Fibroblast of skin of left quadriceps (primary cell): ENCODE results near the gene A4GALT.
"Not testable (repeated sequence)": the region's sequence is repeated elsewhere in the genome, so short reads cannot be mapped to it uniquely, and the experiment has no call there.

Source experiments
- DNase-seq, 2 experiments: peaks; one replicate each; pipeline ENCODE4 v3.0.0-alpha.2; 2013; ENCODE audit warnings: low read depth in 2 of 2

Gene A4GALT

DNA sequence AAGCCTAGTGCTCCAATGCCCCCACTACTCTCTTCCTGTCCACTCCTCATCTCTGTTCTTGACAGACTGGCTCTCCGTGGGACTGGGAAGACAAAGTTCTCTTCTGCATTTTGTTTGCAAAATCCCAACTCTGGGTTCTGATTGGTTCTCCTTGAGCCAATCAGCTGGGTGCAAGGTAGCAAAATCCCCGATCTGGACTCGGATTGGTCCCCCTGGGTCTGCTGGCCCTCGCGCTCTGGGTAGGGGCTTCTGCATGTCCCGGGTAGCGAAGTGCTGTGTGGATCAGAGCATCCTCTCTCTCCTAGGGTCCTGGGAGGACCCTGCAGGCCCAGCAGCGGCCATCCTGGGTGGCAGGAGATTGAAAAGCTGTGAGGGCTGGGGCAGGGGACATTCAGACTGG is 22.3 kb upstream of the A4GALT start:
- no peak for DNase-seq

- not testable (repeated sequence) for DNase-seq
Observed at GRCh38 chr22:42740320-42740719, 19.6 kb upstream of the A4GALT start.

DNA sequence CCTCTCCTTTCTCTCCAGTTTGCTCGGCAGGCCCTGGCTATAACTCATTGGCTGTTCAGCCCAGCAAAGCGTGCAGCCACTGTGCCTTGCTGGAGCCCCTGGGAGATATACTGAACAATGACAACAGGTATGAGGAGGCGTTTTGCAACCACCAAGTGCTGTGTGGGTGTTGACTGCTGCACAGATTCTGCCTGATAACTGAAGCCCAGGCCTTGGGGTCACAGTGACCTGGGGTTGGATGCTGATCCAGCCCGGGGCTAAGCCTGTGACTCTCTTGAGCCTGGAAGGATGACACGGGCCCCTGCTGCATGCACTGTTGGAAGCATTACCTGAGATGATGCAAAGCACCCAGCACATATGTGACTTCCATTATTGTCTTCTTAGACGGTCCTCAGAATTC is 13.7 kb upstream of the A4GALT start:
- no peak for DNase-seq

DNA sequence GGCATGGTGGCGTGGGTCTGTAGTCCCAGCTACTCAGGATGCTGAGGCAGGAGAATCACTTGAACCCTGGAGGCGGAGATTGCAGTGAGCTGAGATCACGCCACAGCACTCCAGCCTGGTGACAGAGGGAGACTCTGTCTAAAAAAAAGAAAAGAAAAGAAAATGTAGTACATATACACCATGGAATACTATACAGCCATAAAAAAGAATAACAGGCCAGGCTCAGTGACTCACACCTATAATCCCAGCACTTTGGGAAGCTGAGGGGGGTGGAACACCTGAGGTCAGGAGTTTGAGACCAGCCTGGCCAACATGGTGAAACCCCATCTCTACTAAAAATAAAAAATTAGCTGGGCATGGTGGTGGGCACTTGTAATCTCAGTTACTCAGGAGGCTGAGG is 12.7 kb upstream of the A4GALT start:
- not testable (repeated sequence) for DNase-seq

DNA sequence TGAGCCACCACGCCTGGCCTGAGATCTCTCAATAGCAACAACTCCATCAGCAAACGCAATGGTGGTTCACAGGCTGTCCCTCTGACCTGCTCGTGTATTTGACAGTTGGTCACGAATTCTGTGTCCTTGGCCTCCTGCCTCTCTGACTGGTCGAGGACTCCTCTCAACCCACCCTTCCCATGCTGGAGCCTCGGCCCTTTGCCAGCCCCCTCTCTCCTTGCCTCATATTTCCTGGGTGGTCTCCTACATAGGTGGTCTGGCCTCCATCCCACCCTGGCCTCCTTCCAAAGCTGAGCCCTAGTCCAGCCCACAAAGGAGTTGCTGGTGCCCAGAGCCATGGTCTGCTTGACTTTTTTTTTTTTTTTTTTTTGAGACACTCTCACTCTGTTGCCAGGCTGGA is 11.4 kb upstream of the A4GALT start:
- DNase-seq, result no peak

- no peak for DNase-seq
Observed at GRCh38 chr22:42726811-42727210, 6.1 kb upstream of the A4GALT start.

GRCh38 chr22:42725606-42726355 is 5.1 kb upstream of the A4GALT start:
- no peak for DNase-seq

DNA sequence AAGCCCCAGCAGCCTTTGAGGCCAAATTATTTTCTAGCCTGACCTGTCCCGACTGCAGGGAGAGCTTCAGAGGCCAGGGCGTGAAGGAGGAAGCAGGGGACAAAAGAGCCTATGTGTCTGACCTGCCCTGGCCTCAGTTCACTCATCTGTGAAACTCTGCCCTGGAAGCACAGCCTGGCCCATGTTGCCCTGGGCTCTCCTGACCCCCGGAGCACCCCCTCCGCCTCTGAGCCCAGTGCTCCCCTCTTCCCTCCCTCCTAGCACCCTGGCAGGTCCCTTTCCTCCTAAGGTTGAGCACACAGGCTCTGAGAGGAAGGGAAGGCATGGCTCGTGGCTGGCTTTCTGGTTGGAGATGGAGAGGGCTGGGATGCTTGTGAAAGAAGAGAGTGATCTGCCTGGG is 3.4 kb upstream of the A4GALT start:
- no peak for DNase-seq

DNA sequence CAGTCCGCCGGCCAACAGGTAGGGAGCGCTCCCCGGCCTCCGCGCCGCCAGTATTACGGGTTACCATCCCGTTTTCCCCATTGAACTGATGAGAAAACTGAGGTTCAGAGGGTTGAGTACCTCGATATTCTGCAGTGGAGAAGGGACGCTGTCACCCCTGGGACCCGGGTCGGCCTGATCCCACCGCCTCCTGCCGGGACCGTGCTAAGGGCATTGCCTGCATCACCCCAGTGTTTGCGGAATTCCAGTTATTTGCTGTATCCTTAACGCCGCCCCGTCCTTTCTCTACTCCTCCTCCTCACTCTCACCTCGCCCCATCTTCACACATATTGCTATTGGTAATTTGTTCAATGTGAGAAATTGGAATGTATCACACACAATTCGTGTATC is 370 bp upstream of the A4GALT start:
- DNase-seq, result no peak

GRCh38 chr22:42719656-42720262 is 911 bp downstream of the A4GALT start:
- no peak for DNase-seq

DNA sequence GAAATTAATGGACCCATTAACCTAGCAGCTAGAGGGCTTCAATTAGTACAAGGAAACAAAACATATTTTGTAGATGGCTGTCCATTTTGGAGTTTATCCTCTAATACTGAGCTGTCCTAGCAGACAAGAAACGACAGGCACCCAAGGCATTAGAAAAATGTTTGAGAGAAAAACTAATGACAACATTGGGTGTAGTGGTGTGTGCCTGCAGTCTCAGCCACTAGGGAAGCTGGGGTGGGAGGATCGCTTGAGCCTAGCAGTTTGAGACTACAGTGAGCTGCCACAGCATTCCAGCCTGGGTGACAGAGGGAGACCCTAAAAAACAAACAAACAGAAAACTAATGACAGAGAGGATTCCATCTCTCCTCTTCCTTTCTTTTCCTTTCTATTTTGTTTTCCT is 1.5 kb downstream of the A4GALT start:
- no peak for DNase-seq

- DNase-seq, result no peak
Observed at GRCh38 chr22:42717197-42717928, 3.3 kb downstream of the A4GALT start.

GRCh38 chr22:42716649-42717127 is 4.0 kb downstream of the A4GALT start:
- no peak for DNase-seq

DNA sequence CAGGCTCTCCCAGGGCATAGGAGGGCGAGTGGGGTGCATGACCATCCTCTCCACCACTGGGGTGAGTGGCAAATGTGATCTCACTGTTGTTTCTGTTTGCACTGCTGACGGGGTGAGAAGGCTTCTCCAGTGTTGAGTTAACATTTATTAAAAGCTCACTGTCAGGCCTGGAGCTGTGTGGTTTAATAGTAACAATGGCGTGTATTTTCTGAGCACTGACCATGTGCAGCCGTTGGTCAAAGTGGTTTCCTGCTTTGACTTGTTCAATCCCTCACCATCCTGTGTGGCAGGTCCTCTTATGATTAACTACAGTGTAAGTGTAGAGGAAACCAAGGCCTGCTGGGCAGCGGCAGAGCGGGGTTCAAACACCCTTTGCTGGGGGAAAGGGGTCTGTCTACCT is 4.4 kb downstream of the A4GALT start:
- DNase-seq, result no peak

GRCh38 chr22:42714768-42715390 is 5.8 kb downstream of the A4GALT start:
- DNase-seq, result no peak

DNA sequence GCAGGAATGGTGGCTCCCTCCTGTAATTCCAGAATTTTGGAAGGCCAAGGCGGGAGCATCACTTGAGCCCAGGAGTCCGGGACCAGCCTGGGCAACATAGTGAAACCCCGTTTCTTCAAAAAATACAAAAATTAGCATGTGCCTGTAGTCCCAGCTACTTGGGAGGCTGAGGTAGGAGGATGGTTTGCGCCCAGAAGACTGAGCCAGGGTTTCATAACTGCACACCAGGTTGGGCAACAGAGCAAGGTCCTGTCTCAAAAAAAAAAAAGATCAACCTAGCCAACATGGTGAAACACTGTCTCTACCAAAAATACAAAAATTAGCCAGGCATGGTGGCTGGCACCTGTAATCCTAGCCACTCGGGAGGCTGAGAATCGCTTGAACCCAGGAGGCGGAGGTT is 6.4 kb downstream of the A4GALT start:
- no peak for DNase-seq

GRCh38 chr22:42711895-42712837 is 8.5 kb downstream of the A4GALT start:
- DNase-seq, result no peak

- DNase-seq, result no peak
Observed at GRCh38 chr22:42711281-42711731, 9.4 kb downstream of the A4GALT start.

DNA sequence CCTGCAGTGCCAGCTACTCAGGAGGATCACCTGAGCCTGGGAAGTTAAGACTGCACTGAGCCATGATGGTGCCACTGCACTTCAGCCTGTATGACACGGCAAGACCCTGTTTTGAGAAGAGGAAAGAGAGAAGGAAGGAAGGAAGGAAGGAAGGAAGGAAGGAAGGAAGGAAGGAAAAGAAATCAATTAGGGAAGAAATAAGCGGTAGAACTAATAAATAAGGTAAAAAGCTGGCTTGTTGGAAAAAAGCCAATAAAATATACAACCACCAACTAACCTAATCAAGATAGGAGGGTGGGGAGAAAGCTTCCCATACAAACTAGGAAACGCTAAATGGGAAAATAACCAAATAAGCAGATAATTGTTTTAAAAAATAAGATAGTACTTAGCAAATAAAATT is 12.3 kb downstream of the A4GALT start:
- DNase-seq, result no peak

- no peak for DNase-seq
Observed at GRCh38 chr22:42707496-42707895, 13.2 kb downstream of the A4GALT start.

GRCh38 chr22:42704896-42705295 is 15.8 kb downstream of the A4GALT start:
- DNase-seq, result no peak
